ENCODE measurements around the gene ACOXL. TPM values are rescaled to one million over a fixed set of nuclear protein-coding genes. Genes with fewer than 3 reads are reported as not detected.

Gene ACOXL
- total RNA-seq, 2 experiments from 2014 or later: 0.14 to 0.56 TPM

- H3K27me3 Mint-ChIP-seq: peaks cover 30% of the 10 kb centered on the region
- intact Hi-C loops (cut with micrococcal nuclease): no loop called here
- no peaks in the 10 kb centered on the region for H3K9me3 Mint-ChIP-seq
- H3K4me3 Mint-ChIP-seq: no peak overlapping the region
- ATAC-seq (no peak), DNase-seq (no peak)
- peaks cover 16% of the 10 kb centered on the region for H3K4me1 Mint-ChIP-seq (ENCODE audit: low read depth)
- ChIA-PET POLR2A (no interaction called here), CTCF (no interaction called here)
- TF ChIP-seq CTCF (IDR thresholded peaks at IDR 0.05): no peak
- no peak overlapping the region for H3K27ac Mint-ChIP-seq
- no peaks in the 10 kb centered on the region for H3K36me3 Mint-ChIP-seq (ENCODE audit: low read depth)
These were observed 20.5 kb downstream of the ACOXL start for GRCh38 chr2:110752871-110753270.

- ATAC-seq (no peak), DNase-seq (no peak)
- Mint-ChIP-seq H3K4me1 (ENCODE audit: low read depth) (no peaks in the 10 kb centered on the region), H3K27ac (no peak overlapping the region), H3K36me3 (ENCODE audit: low read depth) (no peaks in the 10 kb centered on the region), H3K4me3 (no peak overlapping the region), H3K9me3 (peaks cover 6% of the 10 kb centered on the region), H3K27me3 (peaks cover 26% of the 10 kb centered on the region)
- ChIA-PET POLR2A (no interaction called here), CTCF (interaction anchor here (0.7 to 3.0 kb wide), 24 partner anchors 9 to 105 kb away, joined by 3 to 25 read pairs (median 4); partner anchors contain the start of genes ACOXL and BUB1)
- intact Hi-C loops (cut with micrococcal nuclease): no loop called here
- TF ChIP-seq CTCF (IDR thresholded peaks at IDR 0.05): peak; percentile 72
These were observed 23.2 kb downstream of the ACOXL start for GRCh38 chr2:110755491-110756078.

- ChIA-PET POLR2A (no interaction called here), CTCF (interaction anchor here (0.7 to 1.4 kb wide), 2 partner anchors 52 to 117 kb away, joined by 3 read pairs; no protein-coding TSS in a partner anchor)
- H3K36me3 Mint-ChIP-seq (ENCODE audit: low read depth): no peaks in the 10 kb centered on the region
- H3K9me3 Mint-ChIP-seq: peaks cover 6% of the 10 kb centered on the region
- H3K27me3 Mint-ChIP-seq: peaks cover 14% of the 10 kb centered on the region
- no peak for TF ChIP-seq CTCF (IDR thresholded peaks at IDR 0.05)
- intact Hi-C loops (cut with micrococcal nuclease): no loop called here
- no peaks in the 10 kb centered on the region for H3K4me1 Mint-ChIP-seq (ENCODE audit: low read depth)
- H3K4me3 Mint-ChIP-seq: no peak overlapping the region
- DNase-seq (no peak), ATAC-seq (no peak)
- no peak overlapping the region for H3K27ac Mint-ChIP-seq
These were observed 27.0 kb downstream of the ACOXL start for GRCh38 chr2:110759411-110759810.

- TF ChIP-seq CTCF (IDR thresholded peaks at IDR 0.05): no peak
- no peak for ATAC-seq
- CTCF ChIA-PET: interaction anchor here (1.5 kb wide), 1 partner anchor 10 kb away, joined by 5 read pairs; no protein-coding TSS in a partner anchor
- Mint-ChIP-seq H3K9me3 (no peaks in the 10 kb centered on the region), H3K27me3 (peaks cover 6% of the 10 kb centered on the region), H3K4me3 (no peak overlapping the region), H3K36me3 (ENCODE audit: low read depth) (peaks cover 2% of the 10 kb centered on the region), H3K4me1 (ENCODE audit: low read depth) (no peaks in the 10 kb centered on the region), H3K27ac (no peak overlapping the region)
- no peak for DNase-seq
- POLR2A ChIA-PET: no interaction called here
- intact Hi-C loops (cut with micrococcal nuclease): no loop called here
These were observed 32.6 kb downstream of the ACOXL start for GRCh38 chr2:110764931-110765330.

GRCh38 chr2:110766291-110766690 lies 33.9 kb downstream of the ACOXL start:
- DNase-seq: no peak
- Mint-ChIP-seq H3K27ac (no peak overlapping the region), H3K36me3 (ENCODE audit: low read depth) (peaks cover 2% of the 10 kb centered on the region), H3K9me3 (no peaks in the 10 kb centered on the region), H3K4me1 (ENCODE audit: low read depth) (no peaks in the 10 kb centered on the region), H3K27me3 (peaks cover 3% of the 10 kb centered on the region), H3K4me3 (no peak overlapping the region)
- TF ChIP-seq CTCF (IDR thresholded peaks at IDR 0.05): no peak
- ChIA-PET POLR2A (no interaction called here), CTCF (no interaction called here)
- no peak for ATAC-seq
- intact Hi-C loops (cut with micrococcal nuclease): no loop called here

Data from activated CD8-positive, alpha-beta T cell treated with anti-CD3 and anti-CD28 coated beads for 36 hours (primary cell).